HTERT RPE-1 (cell line): Measurements from ENCODE around the gene TNRC18.
"Not testable (repeated sequence)": the region's sequence is repeated elsewhere in the genome, so short reads cannot be mapped to it uniquely, and the experiment has no call there.

Experiments used
- in situ Hi-C: fragments of 300-500 bp; cut with MboI; formaldehyde crosslinking; loops from 4 replicates; pipeline ENCODE4 v1.14.3; 2020; ENCODE audit warnings: low sequenced_read_pairs

TNRC18 gene

GRCh38 chr7:5381071-5381772, 42.4 kb downstream of the TNRC18 start:
- in situ Hi-C loops, result no loop called here

GRCh38 chr7:5380350-5381070, 43.1 kb downstream of the TNRC18 start:
- in situ Hi-C loops, result no loop called here

- in situ Hi-C loops, result no loop called here
Observed at GRCh38 chr7:5379546-5379945, 44.1 kb downstream of the TNRC18 start.

GRCh38 chr7:5377816-5378215, 45.8 kb downstream of the TNRC18 start:
- in situ Hi-C loops, result no loop called here

- in situ Hi-C loops, result no loop called here
Observed at GRCh38 chr7:5377279-5377678, 46.4 kb downstream of the TNRC18 start.

GRCh38 chr7:5375925-5376324, 47.7 kb downstream of the TNRC18 start:
- in situ Hi-C loops, result no loop called here

- in situ Hi-C loops, result no loop called here
Observed at GRCh38 chr7:5374464-5374863, 49.2 kb downstream of the TNRC18 start.

- in situ Hi-C loops, result no loop called here
Observed at GRCh38 chr7:5373300-5373699, 50.3 kb downstream of the TNRC18 start.

GRCh38 chr7:5370454-5371353, 52.9 kb downstream of the TNRC18 start:
- in situ Hi-C loops, result no loop called here

GRCh38 chr7:5367661-5368060, 56.0 kb downstream of the TNRC18 start:
- in situ Hi-C loops, result no loop called here

- in situ Hi-C loops, result not testable (repeated sequence)
Observed at GRCh38 chr7:5365976-5366625, 57.5 kb downstream of the TNRC18 start.

GRCh38 chr7:5363729-5364128, 59.9 kb downstream of the TNRC18 start:
- in situ Hi-C loops, result no loop called here

GRCh38 chr7:5362466-5362865, 61.2 kb downstream of the TNRC18 start:
- in situ Hi-C loops, result no loop called here

- in situ Hi-C loops, result no loop called here
Observed at GRCh38 chr7:5361446-5362127, 62.0 kb downstream of the TNRC18 start.

- in situ Hi-C loops, result no loop called here
Observed at GRCh38 chr7:5360971-5361370, 62.7 kb downstream of the TNRC18 start.

- in situ Hi-C loops, result no loop called here
Observed at GRCh38 chr7:5360451-5360850, 63.2 kb downstream of the TNRC18 start.

GRCh38 chr7:5360021-5360420, 63.6 kb downstream of the TNRC18 start:
- in situ Hi-C loops, result not testable (repeated sequence)

GRCh38 chr7:5359344-5359743, 64.3 kb downstream of the TNRC18 start:
- in situ Hi-C loops, result no loop called here

- in situ Hi-C loops, result no loop called here
Observed at GRCh38 chr7:5357951-5358350, 65.7 kb downstream of the TNRC18 start.

- in situ Hi-C loops, result no loop called here
Observed at GRCh38 chr7:5356751-5357119, 66.9 kb downstream of the TNRC18 start.
